Stimulated activated naive CD8-positive, alpha-beta T cell treated with anti-CD3 and anti-CD28 coated beads, Interleukin-15, Interleukin-2, amounts not matched to agents 100 U/mL and 50 U/mL, for 24 hours (primary cell): Measurements from ENCODE around the gene ARHGEF4.
"Not testable (repeated sequence)": the region's sequence is repeated elsewhere in the genome, so short reads cannot be mapped to it uniquely, and the experiment has no call there.

ENCODE experiments used
- ATAC-seq: fragments of 150-1000 bp; cut with Tn5 transposase; one replicate; pipeline ENCODE4 v1.10.0; 2021
- DNase-seq: peaks from one replicate; pipeline ENCODE4 v3.0.0; 2021

Gene ARHGEF4

GRCh38 chr2:130884503-130884902 is 47.8 kb downstream of the ARHGEF4 start:
- DNase-seq (no peak), ATAC-seq (no peak)

GRCh38 chr2:130887643-130888042 is 50.9 kb downstream of the ARHGEF4 start:
- ATAC-seq = no peak

GRCh38 chr2:130890941-130891669 is 54.4 kb downstream of the ARHGEF4 start:
- ATAC-seq (no peak), DNase-seq (no peak)

More at GRCh38 chr2:130887643-130888042, 50.9 kb downstream of the ARHGEF4 start:
- no peak for DNase-seq

GRCh38 chr2:130891966-130892365 is 55.3 kb downstream of the ARHGEF4 start:
- no peak for DNase-seq
- ATAC-seq = no peak

- DNase-seq (no peak), ATAC-seq (no peak)
These were observed 56.4 kb downstream of the ARHGEF4 start for GRCh38 chr2:130892793-130893785.

GRCh38 chr2:130894326-130894942 is 57.7 kb downstream of the ARHGEF4 start:
- DNase-seq (no peak), ATAC-seq (no peak)

- no peak for DNase-seq
- no peak for ATAC-seq
These were observed 60.1 kb downstream of the ARHGEF4 start for GRCh38 chr2:130896813-130897212.

GRCh38 chr2:130898553-130898952 is 61.8 kb downstream of the ARHGEF4 start:
- DNase-seq = no peak
- ATAC-seq = no peak

GRCh38 chr2:130899306-130899705 is 62.6 kb downstream of the ARHGEF4 start:
- DNase-seq = no peak
- no peak for ATAC-seq

GRCh38 chr2:130901061-130901460 is 64.3 kb downstream of the ARHGEF4 start:
- ATAC-seq = no peak
- no peak for DNase-seq

GRCh38 chr2:130901626-130902025 is 64.9 kb downstream of the ARHGEF4 start:
- not testable (repeated sequence) for DNase-seq, ATAC-seq

- DNase-seq (no peak), ATAC-seq (no peak)
These were observed 72.1 kb downstream of the ARHGEF4 start for GRCh38 chr2:130908832-130909231.

- no peak for DNase-seq
- ATAC-seq = no peak
These were observed 74.2 kb downstream of the ARHGEF4 start for GRCh38 chr2:130910931-130911330.

GRCh38 chr2:130911482-130911881 is 74.8 kb downstream of the ARHGEF4 start:
- no peak for ATAC-seq
- DNase-seq = no peak

GRCh38 chr2:130911996-130912395 is 75.3 kb downstream of the ARHGEF4 start:
- DNase-seq = no peak

GRCh38 chr2:130912471-130912870 is 75.8 kb downstream of the ARHGEF4 start:
- ATAC-seq (no peak), DNase-seq (no peak)

More at GRCh38 chr2:130911996-130912395, 75.3 kb downstream of the ARHGEF4 start:
- no peak for ATAC-seq

- no peak for ATAC-seq
- DNase-seq = no peak
These were observed 77.2 kb downstream of the ARHGEF4 start for GRCh38 chr2:130913891-130914290.

- ATAC-seq (no peak), DNase-seq (no peak)
These were observed 78.4 kb downstream of the ARHGEF4 start for GRCh38 chr2:130915149-130915548.

- ATAC-seq (no peak), DNase-seq (no peak)
These were observed 79.1 kb downstream of the ARHGEF4 start for GRCh38 chr2:130915595-130916437.

- no peak for DNase-seq
- no peak for ATAC-seq
These were observed 79.7 kb downstream of the ARHGEF4 start for GRCh38 chr2:130916438-130916705.

GRCh38 chr2:130917006-130917688 is 80.4 kb downstream of the ARHGEF4 start:
- ATAC-seq (no peak), DNase-seq (no peak)
